HG03469 (cell line): ENCODE data around the gene IL17RB.

ENCODE experiments used
- ATAC-seq: cut with Tn5 transposase; IDR thresholded peaks from one replicate; pipeline ENCODE4 v1.9.1; 2021; ENCODE audit warnings: mild to moderate bottlenecking, moderate library complexity, moderate number of reproducible peaks; ENCODE audit not compliant: unreplicated experiment

The IL17RB gene, protein sequence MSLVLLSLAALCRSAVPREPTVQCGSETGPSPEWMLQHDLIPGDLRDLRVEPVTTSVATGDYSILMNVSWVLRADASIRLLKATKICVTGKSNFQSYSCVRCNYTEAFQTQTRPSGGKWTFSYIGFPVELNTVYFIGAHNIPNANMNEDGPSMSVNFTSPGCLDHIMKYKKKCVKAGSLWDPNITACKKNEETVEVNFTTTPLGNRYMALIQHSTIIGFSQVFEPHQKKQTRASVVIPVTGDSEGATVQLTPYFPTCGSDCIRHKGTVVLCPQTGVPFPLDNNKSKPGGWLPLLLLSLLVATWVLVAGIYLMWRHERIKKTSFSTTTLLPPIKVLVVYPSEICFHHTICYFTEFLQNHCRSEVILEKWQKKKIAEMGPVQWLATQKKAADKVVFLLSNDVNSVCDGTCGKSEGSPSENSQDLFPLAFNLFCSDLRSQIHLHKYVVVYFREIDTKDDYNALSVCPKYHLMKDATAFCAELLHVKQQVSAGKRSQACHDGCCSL

DNA sequence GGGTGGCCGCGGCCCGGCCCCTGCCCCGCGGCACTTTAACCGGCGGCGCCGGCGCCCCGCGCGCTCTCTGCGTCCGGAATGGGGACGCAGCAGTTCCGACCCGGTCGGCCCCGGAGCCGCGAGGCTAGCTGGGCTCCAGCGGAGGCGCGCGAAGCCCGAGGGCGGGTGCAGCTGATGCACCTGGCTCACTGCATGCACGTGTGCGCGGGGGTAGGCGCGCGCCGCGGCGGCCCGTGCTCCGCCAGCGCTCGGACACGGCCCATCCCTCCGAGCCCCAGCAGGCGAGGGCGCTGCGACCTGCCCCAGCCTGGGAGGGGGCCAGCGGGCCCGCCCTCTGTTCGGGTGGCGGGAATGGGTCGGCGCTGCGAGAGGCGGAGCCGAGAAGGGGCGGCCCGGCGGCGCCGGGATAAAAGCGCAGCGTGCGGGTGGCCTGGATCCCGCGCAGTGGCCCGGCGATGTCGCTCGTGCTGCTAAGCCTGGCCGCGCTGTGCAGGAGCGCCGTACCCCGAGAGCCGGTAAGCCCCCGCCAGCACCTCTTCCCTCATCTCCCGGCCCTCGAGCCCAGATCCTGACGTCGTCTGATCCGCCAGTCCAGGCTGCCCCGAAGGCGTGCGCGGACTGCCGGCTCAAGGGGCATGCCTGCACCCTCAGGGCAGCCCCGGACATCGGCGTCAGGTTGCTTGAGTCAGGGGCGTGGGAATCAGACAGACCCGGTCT is at the start of gene IL17RB, which contains the start of gene CHDH:
Gene IL17RB (plus strand): TSS at position 435 of the 717 bp plus-strand sequence. CDS start 21 bp downstream, at position 456.
Gene CHDH (minus strand): TSS at position 286 of the 717 bp plus-strand sequence. CDS start 22,411 bp downstream, outside the sequence.
- peak; percentile 29 for ATAC-seq

DNA sequence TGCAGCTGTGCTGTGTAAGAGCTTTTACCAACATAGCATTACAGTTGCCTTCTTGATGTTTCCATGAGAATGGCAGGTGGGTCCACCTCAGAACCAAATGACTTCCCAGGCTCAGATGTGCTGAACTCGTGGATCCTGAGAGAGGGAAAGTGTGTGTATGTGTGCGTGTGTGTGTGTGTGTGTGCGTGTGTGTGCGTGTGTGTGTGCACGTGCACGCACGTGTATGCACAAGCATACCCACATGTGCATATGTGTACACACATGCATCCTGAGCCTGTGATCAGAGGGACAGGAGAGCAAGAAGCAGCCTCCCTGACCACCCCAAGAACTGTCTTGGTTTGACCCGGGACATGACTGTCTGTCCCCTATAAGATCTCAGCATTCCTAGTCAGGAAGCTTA is 48.2 kb upstream of the IL17RB start:
- no peak for ATAC-seq

DNA sequence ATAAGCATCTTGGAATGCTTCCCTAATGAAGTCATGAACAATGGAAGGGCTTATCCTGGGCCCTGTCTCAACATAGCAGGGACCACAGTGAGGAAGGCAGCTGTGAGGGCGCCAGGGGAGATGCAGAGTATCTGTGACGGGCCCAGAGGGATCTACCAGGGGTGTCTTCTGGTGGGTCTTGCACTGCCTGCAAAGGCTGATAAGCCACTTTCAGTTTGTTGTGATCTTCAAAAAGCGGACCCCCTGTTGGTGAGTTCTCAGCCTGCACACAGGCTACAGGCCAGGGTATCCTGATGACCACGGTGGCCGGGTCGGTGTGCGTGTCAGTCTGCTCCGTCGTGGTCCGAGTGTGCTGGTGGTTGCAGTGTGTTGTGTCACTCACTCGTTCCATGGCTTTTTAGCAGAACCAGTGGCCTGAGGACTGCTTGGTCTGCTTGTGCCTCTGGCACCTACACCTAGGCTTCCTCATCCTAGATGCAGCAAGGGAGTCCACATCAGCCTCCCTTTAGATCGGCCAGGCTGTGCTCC is 47.0 kb upstream of the IL17RB start:
- ATAC-seq: no peak

DNA sequence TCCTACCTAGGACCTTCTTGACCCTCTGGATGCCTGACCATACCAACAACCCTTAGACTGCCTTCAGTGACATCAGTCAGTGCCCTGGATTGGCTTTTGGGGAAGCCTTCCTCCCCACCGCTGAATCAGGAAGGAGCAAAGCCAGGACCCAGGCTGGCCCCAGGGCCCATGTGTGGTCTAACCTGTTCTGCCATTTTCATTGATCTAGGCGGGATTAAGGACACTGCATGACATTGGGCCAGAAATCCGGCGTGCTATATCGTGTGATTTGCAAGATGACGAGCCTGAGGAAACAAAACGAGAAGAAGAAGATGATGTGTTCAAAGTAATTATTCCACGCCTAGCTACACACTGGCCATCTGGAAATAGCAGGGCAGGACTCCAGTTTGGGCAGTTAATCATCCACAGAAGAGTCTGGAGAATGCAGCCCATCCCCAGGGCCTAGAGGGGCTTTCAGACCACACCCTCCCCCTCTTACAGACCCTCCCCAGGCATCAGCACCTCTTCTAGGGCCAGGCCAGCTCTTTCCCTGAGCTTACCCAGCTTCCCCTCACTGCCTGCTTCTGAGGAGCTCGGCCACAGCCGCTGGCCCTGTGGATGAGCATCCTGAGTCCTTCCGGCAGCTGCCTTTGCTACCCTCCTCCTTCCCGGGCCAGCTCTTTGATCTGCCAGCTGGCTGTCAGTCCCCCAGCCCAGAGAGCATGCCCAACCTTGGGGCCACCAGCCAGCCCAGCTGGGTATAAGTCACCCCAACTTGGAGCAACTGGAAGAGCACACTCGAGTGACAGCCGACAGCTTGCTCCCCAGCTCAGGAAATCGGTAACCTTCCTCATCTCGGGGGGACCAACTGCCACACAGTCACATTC is 46.1 kb upstream of the IL17RB start:
- ATAC-seq: no peak

DNA sequence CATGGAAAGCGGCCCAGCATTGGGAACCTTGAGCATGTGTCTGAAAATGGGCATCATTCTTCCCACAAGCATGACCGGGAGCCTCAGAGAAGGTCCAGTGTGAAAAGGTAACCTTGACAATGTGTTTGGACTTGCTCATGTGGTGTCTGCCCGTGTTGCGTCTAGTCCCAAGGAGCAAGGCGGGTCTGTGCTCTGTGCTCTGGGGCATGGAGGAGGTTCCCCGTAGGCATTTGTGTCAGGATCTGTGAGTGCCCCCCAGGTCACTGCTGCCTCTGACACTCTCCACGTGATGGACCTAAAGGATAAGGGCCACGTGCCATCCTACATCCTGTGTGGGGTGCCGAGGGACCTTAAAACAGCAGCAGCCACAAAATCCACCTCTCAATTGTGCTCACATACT is 45.0 kb upstream of the IL17RB start:
- ATAC-seq: no peak

DNA sequence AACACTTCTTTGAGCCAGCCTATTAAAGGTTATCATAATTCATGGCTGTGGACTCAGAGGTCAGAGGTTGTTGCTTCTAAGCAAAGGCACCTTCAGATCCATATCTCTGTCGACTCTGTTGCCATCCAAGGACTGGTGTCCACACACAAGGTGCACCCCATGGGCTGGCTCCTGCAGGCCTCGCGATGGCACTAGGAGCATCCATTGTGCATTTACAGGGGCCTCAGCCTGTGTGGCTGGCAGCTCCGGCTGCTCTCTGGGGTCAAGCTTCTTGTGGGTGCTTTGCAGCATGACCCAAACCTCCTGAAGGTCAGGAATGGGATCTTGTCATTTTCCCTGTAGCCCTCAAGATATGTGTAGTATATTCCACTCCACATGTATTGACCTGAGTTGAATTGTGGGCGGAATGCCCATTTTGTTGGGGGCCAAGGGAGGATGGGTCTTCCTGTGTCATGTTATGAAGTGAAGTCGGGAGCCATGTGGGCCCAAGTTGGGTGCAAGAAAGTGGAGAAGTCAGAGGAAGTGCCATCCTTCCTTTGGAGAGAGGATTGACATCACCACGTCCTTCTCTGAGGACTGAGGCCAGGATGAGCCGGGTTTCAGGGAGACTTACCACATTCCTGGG is 44.0 kb upstream of the IL17RB start:
- no peak for ATAC-seq

DNA sequence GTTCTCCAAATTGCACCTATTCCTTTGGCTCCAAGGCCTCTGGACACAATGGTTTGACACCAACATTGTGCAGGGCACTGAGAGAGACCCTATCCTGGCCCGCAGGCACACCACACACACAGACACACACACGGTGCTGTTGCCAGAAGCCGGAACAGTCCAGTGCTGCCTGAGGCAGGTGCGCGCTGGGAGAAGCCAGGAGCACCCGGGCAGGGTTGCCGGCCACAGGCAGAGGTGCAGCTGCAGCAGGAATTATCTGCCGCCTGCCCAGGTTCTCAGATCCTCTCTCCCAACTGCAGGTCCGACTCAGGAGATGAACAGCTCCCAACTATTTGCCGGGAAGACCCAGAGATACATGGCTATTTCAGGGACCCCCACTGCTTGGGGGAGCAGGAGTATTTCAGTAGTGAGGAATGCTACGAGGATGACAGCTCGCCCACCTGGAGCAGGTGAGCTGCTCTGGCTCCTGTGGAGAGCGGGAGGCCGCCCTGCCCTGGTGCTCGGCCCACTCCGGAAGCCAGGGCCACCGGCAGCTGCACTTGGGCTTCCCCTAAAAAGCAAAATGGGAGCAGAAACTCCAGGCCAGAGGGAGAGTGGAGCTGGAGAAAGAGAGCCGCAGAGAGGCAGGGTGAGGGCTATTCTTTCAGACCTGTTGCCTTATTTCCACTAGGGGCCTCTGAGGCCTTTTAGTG is 43.1 kb upstream of the IL17RB start:
- no peak for ATAC-seq

DNA sequence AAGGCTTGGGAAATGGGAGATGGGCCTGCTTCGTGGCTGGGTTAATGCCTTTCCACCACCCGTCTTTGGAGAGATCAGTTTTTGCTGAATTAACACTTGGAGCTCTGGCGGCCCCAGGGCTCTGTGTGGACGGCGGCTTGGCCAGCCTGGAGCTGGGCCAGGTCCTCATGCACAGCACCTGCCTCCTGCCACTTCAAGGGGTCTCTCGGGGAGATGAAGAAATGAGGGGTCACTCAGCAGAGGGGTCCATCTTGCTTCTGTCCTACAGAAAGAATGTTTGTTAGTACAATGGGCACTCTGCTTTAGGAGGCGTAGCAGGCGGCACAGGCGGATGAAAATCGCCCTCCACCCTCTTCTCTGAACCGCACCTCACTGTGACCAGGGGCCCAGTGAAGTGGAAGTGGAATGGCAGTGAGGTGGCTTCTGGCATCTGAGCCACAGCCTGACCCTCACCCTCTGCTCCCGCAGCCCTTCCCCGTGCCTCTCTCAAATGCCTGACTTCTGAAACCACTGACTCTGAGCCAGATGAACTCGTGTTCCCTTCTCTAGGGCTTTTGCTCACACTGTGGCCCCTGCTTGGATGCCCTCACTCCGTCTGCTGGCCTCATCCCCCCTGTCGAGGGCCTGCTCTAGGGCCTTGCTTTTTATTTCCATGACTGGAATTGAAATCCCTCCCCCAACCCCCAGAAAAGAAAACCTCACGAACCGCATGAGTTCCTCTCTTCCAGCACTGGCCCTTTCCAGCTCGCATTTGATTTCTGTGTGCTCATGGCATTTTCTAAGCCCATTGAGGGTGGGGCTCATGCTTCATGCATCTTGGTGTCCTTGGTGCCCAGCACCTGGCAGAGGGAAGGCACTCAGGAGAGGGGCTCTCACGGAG is 42.3 kb upstream of the IL17RB start:
- no peak for ATAC-seq

DNA sequence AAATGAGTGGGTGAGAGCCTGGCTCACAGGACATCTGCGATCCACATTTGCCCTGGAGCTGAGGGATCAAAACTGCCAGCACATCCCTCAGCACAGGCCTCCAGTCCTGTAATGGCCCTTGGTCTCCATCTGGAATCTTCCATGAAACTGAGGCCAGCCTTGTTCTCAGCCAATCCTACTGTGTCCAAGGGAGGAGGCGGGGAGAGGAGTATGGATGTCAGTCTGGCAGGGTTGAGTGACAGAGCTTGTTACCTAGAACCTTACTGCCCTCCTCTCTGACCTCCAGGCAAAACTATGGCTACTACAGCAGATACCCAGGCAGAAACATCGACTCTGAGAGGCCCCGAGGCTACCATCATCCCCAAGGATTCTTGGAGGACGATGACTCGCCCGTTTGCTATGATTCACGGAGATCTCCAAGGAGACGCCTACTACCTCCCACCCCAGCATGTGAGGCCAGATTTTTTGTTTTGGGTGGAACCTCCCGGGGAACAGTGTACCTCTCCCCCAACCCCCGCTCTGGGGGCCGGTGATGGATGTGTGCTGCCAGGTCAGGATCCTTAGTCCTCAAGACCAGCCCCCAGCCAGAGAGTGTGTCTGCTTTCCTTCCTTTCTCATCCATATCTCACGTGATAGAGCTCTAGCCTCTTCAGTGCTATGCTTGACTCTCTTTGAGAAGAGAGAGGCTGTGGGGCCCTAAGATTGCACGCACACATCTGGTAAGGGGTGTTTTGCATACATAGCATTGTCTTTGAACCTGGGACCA is 41.5 kb upstream of the IL17RB start:
- no peak for ATAC-seq

DNA sequence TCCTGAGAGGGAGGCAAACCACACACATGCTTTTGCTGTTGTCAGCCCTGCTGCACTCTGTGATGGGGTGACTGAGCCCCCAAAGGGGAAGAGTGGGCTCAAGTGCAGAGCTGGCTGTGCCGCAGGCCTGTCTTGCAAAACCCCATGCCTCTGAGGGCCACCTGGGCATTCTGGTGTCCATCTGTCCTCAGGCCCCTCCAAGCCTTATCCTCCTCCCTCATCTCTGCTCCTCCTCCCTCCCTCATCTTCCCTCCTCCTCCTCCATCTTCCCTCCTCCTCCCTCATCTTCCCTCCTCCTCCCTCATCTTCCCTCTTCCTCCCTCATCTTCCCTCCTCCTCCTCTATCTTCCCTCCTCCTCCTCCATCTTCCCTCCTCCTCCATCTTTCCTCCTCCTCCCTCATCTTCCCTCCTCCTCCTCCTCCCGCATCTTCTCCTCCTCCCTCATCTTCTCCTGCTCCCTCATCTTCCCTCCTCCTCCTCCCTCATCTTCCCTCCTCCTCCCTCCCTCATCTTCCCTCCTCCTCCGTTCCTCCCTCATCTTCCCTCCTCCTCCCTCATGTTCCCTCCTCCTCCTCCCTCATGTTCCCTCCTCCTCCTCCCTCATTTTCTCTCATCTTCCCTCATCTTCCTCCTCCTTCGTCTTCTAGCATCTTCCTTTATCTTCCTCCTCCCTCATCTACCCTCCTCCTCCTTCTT is 40.8 kb upstream of the IL17RB start:
- ATAC-seq: no peak

DNA sequence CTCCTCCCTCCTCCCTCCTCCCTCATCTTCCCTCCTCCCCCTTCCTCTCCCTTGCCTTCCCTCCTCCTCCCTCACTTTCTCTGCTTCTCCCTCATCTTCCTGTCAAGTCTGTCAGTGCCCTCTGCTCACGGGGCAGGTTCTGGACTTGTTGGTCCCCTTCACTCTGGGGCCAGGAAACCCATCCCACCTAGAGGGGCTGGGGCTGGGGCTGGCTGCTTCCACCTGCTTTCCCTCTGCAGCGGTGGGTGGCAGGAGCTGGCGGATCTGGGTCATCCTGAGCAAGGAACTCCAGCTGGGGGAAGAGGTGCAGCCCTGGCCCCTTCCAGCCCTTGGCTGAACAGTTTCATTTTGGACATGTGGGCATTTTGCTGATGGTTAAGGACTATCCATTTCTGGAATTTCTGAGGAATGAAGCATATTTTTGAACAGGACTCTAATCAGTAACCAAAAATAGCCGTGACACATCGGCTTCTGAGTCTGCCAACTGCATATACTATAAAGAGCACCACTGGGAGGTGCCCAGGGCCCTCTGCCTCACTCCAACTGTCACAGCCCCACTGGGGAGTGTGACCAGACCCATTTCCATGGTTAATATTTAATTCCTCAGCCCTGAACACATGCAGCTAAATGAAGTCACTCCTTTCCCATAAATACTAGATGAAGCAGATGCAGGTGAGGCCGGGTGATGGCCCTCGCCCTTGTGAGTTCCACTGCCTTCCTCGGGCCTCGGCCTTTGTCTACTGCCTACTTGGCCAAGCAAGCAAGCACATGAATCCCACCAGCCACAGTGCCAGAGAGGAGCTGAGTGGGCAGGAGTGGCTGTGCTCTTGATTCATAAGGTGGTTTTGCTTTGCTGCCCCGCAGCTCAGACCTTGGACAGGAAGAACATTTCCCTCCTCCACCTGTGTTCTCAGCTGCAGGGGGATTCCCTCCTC is 39.9 kb upstream of the IL17RB start:
- ATAC-seq: no peak

DNA sequence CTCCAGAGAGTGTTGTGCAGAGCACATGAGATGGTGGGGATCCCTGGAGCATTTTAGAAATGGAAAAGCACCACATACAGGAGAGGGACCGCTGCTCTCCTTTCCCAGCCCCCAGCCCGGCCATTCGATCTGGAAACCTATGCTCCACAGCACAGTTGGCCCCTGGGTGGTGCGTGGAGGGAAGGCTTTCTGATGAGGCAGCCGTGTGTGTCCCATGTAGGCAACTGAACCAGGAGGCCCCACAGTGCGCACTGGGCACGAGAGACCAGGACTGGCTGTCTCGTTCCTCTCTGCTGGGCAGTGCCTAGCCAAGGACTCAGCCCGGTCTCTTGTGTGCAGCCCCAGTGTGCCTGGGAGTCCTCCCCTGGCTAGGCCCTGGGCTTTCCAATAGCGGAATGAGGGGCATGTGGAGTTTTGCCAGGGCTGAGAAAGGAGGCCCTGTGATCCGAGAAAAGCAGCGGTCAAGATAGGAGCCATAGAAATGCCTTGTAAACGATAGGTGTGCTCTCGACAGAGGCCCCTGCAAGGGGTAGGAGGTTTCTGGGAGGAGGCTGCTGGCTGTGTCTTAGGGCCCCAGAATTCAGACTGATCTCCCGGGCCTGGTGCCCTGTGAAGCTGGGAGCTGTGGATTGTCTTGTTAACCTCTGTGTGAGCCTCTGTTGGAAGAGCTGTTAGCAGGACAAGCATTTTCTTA is 39.1 kb upstream of the IL17RB start:
- no peak for ATAC-seq

DNA sequence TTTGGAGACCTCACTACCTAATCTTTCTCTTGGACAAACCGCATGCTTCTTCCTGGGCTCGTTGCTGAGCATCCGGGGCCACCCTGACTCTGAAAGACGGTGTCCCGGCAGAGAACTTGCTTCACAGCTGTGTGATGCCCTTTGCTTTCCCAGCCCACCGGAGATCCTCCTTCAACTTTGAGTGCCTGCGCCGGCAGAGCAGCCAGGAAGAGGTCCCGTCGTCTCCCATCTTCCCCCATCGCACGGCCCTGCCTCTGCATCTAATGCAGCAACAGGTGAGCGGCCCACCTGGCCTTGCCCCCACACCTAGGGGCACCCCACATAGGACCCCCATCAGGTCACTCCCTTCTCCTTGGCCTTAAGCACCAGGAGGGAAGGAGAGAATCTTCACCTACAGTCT is 37.9 kb upstream of the IL17RB start:
- ATAC-seq: no peak

DNA sequence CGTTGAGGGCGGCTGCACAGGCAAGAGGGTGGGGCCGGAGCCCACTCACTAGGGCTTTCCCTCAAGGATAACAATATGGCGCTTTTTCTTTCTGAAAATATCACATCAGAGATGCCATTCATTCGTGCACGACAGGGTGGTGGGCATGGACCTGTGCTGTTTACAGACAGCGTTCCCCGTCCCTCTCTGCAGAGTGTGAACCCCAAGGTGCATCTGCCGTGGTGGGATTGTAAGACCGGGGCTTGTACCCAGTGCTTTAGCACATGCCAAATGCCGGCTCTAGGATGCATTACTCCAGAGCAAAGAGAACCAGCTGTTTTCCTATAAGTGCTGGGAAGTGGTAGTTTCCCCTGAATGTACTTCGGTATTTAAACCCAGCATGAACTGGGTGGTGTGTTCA is 37.1 kb upstream of the IL17RB start:
- no peak for ATAC-seq

DNA sequence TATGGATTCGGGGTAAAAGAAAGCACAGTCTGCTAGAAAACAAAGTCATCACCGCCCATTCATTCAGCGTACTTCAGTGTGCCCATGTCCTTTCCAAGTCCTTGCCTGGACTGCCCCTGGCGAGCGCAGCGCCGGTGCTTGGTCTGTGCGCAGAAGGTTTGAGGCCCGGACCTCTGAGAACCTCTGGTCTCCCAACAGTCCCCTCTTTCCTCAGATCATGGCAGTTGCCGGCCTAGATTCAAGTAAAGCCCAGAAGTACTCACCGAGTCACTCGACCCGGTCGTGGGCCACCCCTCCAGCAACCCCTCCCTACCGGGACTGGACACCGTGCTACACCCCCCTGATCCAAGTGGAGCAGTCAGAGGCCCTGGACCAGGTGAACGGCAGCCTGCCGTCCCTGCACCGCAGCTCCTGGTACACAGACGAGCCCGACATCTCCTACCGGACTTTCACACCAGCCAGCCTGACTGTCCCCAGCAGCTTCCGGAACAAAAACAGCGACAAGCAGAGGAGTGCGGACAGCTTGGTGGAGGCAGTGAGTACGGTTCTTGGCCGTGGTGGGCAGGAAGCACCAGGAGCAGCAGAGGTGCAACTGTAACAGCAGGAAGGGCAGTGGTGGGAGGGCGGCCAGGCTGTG is 36.5 kb upstream of the IL17RB start:
- ATAC-seq: no peak
